Sigmoid colon (tissue), 7 donors: ENCODE measurements around the gene SLC9A9. TPM values are rescaled to one million over a fixed set of nuclear protein-coding genes. Genes with fewer than 3 reads are reported as not detected.
A peak's percentile ranks its signal among the peaks of the same experiment; 100 is the strongest.

Experiments
- DNase-seq: peaks from one replicate; pipeline ENCODE4 v3.0.0-alpha.2; 2019
- H3K27ac ChIP-seq, 4 donors: fragments of 200-600 bp; sonication (generic); one replicate each; pipeline ENCODE4 v1.5.1; 2016 to 2019; ENCODE audit warnings: mild to moderate bottlenecking in 1 of 4
- H3K27me3 ChIP-seq, 3 donors: fragments of 200-600 bp; sonication (generic); one replicate each; pipeline ENCODE4 v1.5.1; 2019; ENCODE audit warnings: mild to moderate bottlenecking in 1 of 3
- H3K36me3 ChIP-seq, 4 donors: fragments of 200-600 bp; sonication (generic); one replicate each; pipeline ENCODE4 v1.5.1; 2016 to 2019
- H3K4me1 ChIP-seq, 4 donors: fragments of 200-600 bp; sonication (generic); one replicate each; pipeline ENCODE4 v1.5.1; 2017 to 2019
- H3K4me3 ChIP-seq, 4 donors: fragments of 200-600 bp; sonication (generic); one replicate each; pipeline ENCODE4 v1.5.1; 2017 to 2019; ENCODE audit warnings: mild to moderate bottlenecking in 2 of 4, moderate library complexity in 1 of 4
- H3K9me3 ChIP-seq, 4 donors: fragments of 200-600 bp in 3 of 4; sonication (generic) in 3 of 4; one replicate each; pipeline versions ENCODE4 v1.5.1 to v1.6.1; 2013 to 2019
- CTCF ChIP-seq, 4 experiments: fragments of 450-650 bp in 3 of 4; fragments of 200-600 bp in 1 of 4; IDR thresholded peaks; one replicate each; pipeline ENCODE4 v1.5.1; 2016 to 2019; ENCODE audit warnings: antibody characterized with exemption in 4 of 4, mild to moderate bottlenecking in 3 of 4, moderate library complexity in 2 of 4
- EP300 ChIP-seq, 4 donors: sonication (generic); formaldehyde crosslinking; IDR thresholded peaks; one replicate each; pipeline ENCODE4 v1.6.1; 2017; ENCODE audit warnings: antibody characterized with exemption in 4 of 4
- POLR2A ChIP-seq, 2 donors: fragments of 450-650 bp; IDR thresholded peaks; one replicate each; pipeline ENCODE4 v1.6.1; 2016; ENCODE audit warnings: antibody characterized with exemption in 2 of 2, mild to moderate bottlenecking in 2 of 2, moderate library complexity in 2 of 2
- POLR2AphosphoS5 ChIP-seq, 4 donors: sonication (generic); formaldehyde crosslinking; IDR thresholded peaks; one replicate each; pipeline ENCODE4 v1.6.1; 2017; ENCODE audit warnings: antibody characterized with exemption in 4 of 4
- WGBS, 2 donors: extraction: QIAGEN DNeasy Blood & Tissue Kit; methylation state at CpG; one replicate each; pipeline ENCODE4 v1.1.7; 2013; 5-methylcytosine and 5-hydroxymethylcytosine counted together
- intact Hi-C: fragments of 100-400 bp; cut with DNase I; formaldehyde crosslinking; loops from one replicate; pipeline ENCODE4 v1.15.1; 2023
- polyA plus RNA-seq, 3 donors: library from polyadenylated mRNA; stranded (reverse); fragments of 200-250 nt; gene quantifications; one replicate each; pipeline ENCODE4 v1.2.3, GENCODE V29; 2013
- total RNA-seq, 4 donors: library from RNA; depleted of rRNA; stranded (reverse); fragments of >200 nt; gene quantifications; one replicate each; pipeline ENCODE4 v1.1.0, GENCODE V29; 2016
- donor health status: healthy with polysubstance abuse.
- donor health status: Bipolar disorder and iron deficiency.
- donor health status: healthy.

Gene SLC9A9
- total and polyA plus RNA-seq, 7 donors = 2.4 to 29.9 (median 18.9) TPM

- Histone ChIP-seq H3K27ac (peak overlapping the region in 3 of 4 donors; percentile 19 to 55 (median 44)), H3K27me3 (no peaks in the 10 kb centered on the region), H3K4me1 (peaks cover 0 to 71% (median 49%) of the 10 kb centered on the region in 4 donors), H3K4me3 (no peak overlapping the region), H3K36me3 (no peaks in the 10 kb centered on the region), H3K9me3 (no peaks in the 10 kb centered on the region)
- 40 to 70% methylated on average over 2 of the region's 2 CpGs for WGBS, 2 donors
- DNase-seq = no peak
- TF ChIP-seq EP300 (IDR thresholded peaks at IDR 0.05) (peak in 3 of 4 donors; percentile 26 to 72 (median 44)), POLR2AphosphoS5 (IDR thresholded peaks at IDR 0.05) (peak; percentile 24 to 68 (median 40)), CTCF (IDR thresholded peaks at IDR 0.05) (no peak)
- intact Hi-C loops = no loop called here
Measured at GRCh38 chr3:143827425-143827824, 20.8 kb downstream of the SLC9A9 start.

- Histone ChIP-seq H3K27me3 (no peaks in the 10 kb centered on the region), H3K36me3 (no peaks in the 10 kb centered on the region), H3K4me3 (no peak overlapping the region), H3K27ac (peak overlapping the region in 1 of 4 donors; percentile 55), H3K4me1 (peaks cover 0 to 66% (median 50%) of the 10 kb centered on the region in 4 donors), H3K9me3 (no peaks in the 10 kb centered on the region)
- WGBS, 2 donors = 21 to 33% methylated on average over 1 of the region's 1 CpG
- intact Hi-C loops = no loop called here
- no peak for DNase-seq
- TF ChIP-seq CTCF (IDR thresholded peaks at IDR 0.05) (no peak), EP300 (IDR thresholded peaks at IDR 0.05) (no peak), POLR2AphosphoS5 (IDR thresholded peaks at IDR 0.05) (no peak), POLR2A (IDR thresholded peaks at IDR 0.05) (no peak)
Measured at GRCh38 chr3:143826296-143826695, 22.0 kb downstream of the SLC9A9 start.

- intact Hi-C loops = no loop called here
- Histone ChIP-seq H3K36me3 (no peaks in the 10 kb centered on the region), H3K27me3 (no peaks in the 10 kb centered on the region), H3K4me1 (peaks cover 0 to 59% (median 42%) of the 10 kb centered on the region in 4 donors), H3K27ac (peak overlapping the region in 1 of 4 donors; percentile 55), H3K4me3 (no peak overlapping the region), H3K9me3 (no peaks in the 10 kb centered on the region)
- no peak for DNase-seq
- TF ChIP-seq CTCF (IDR thresholded peaks at IDR 0.05) (no peak), POLR2A (IDR thresholded peaks at IDR 0.05) (no peak)
- WGBS, 2 donors = 28 to 43% methylated on average over 3 of the region's 3 CpGs
Measured at GRCh38 chr3:143825513-143825912, 22.8 kb downstream of the SLC9A9 start.

- intact Hi-C loops = no loop called here
- TF ChIP-seq POLR2A (IDR thresholded peaks at IDR 0.05) = no peak
- no peak for TF ChIP-seq EP300 (IDR thresholded peaks at IDR 0.05)
- TF ChIP-seq POLR2AphosphoS5 (IDR thresholded peaks at IDR 0.05) = no peak
- TF ChIP-seq CTCF (IDR thresholded peaks at IDR 0.05) = no peak
- H3K36me3 ChIP-seq = no peaks in the 10 kb centered on the region
- H3K4me3 ChIP-seq = no peak overlapping the region
- no peaks in the 10 kb centered on the region for H3K27me3 ChIP-seq
- peak overlapping the region in 3 of 4 donors; percentile 29 to 55 (median 42) for H3K27ac ChIP-seq
- H3K9me3 ChIP-seq = no peaks in the 10 kb centered on the region
- no peak for DNase-seq
- WGBS, 2 donors = 64 to 76% methylated on average over 3 of the region's 3 CpGs
- peaks cover 0 to 54% (median 38%) of the 10 kb centered on the region in 4 donors for H3K4me1 ChIP-seq
Measured at GRCh38 chr3:143824735-143825385, 23.4 kb downstream of the SLC9A9 start.

GRCh38 chr3:143822798-143823197 is 25.5 kb downstream of the SLC9A9 start:
- Histone ChIP-seq H3K27ac (peak overlapping the region; percentile 39 to 69 (median 48)), H3K27me3 (no peaks in the 10 kb centered on the region), H3K4me3 (no peak overlapping the region), H3K9me3 (no peaks in the 10 kb centered on the region), H3K36me3 (no peaks in the 10 kb centered on the region), H3K4me1 (peaks cover 0 to 45% (median 36%) of the 10 kb centered on the region in 4 donors)
- intact Hi-C loops = no loop called here
- 61 to 67% methylated on average over 1 of the region's 1 CpG for WGBS, 2 donors
- DNase-seq = no peak
- TF ChIP-seq POLR2AphosphoS5 (IDR thresholded peaks at IDR 0.05) (no peak), POLR2A (IDR thresholded peaks at IDR 0.05) (no peak), CTCF (IDR thresholded peaks at IDR 0.05) (no peak), EP300 (IDR thresholded peaks at IDR 0.05) (no peak)
